Measurements from ENCODE around the gene HPS5.

DNA sequence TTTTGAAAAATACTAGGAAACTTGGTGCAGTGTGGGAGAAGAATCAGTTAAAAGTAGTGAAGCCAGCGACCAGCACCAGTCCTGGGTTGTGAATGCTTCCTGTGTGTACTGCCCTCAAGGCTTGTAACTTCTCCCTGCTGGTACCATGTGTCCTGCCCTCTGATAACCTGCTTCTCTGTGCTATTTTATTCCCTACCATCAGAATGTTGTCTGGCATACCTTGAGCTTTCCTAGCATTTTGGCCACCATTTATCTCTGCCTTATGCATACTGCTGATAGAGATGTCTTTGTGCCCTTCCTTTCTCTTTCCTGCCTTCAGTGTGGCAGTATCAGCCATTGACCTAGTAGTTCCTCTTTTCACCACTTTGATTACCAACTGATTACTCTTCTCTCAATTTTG, 2.4 kb upstream of the HPS5 start:
- TF ChIP-seq, protein P1, sequence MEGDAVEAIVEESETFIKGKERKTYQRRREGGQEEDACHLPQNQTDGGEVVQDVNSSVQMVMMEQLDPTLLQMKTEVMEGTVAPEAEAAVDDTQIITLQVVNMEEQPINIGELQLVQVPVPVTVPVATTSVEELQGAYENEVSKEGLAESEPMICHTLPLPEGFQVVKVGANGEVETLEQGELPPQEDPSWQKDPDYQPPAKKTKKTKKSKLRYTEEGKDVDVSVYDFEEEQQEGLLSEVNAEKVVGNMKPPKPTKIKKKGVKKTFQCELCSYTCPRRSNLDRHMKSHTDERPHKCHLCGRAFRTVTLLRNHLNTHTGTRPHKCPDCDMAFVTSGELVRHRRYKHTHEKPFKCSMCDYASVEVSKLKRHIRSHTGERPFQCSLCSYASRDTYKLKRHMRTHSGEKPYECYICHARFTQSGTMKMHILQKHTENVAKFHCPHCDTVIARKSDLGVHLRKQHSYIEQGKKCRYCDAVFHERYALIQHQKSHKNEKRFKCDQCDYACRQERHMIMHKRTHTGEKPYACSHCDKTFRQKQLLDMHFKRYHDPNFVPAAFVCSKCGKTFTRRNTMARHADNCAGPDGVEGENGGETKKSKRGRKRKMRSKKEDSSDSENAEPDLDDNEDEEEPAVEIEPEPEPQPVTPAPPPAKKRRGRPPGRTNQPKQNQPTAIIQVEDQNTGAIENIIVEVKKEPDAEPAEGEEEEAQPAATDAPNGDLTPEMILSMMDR (conservative IDR thresholded peaks at IDR 0.05; ENCODE audit: low read length) = no peak
- TF ChIP-seq EZH2phosphoT487 (IDR thresholded peaks at IDR 0.05; ENCODE audit: borderline replicate concordance) = no peak
